Measurements from ENCODE around the gene GHRH. TPM values are rescaled to one million over a fixed set of nuclear protein-coding genes. Genes with fewer than 3 reads are reported as not detected.

Gene GHRH
- polyA plus RNA-seq, 2 of the 4 experiments (the other 2 are of a cell fraction) = not detected

- no peak for FAIRE-seq
- no peaks in the 10 kb centered on the region for H3K9me3 ChIP-seq
- peak overlapping the region in 1 of 2 experiments; percentile 73; a peak in 3 of 6 replicates for H3K27ac ChIP-seq
- CTCF ChIA-PET = interaction anchor here (1.0 to 12.7 kb wide), 11 partner anchors 13 to 250 kb away, joined by 3 to 113 read pairs (median 6); no protein-coding TSS in a partner anchor
- WGBS (ENCODE audit: missing lambda C conversion rate) = 87% methylated on average over 9 of the region's 9 CpGs
- H3K4me3 ChIP-seq = no peak overlapping the region
- POLR2A ChIA-PET = no interaction called here
- no peak for DNase-seq (ENCODE audit: low read depth in 1 of 2, low spot score in 1 of 2)
- H3K4me1 ChIP-seq = peaks cover 10% of the 10 kb centered on the region; the same call in 2 of the 3 replicates
- ATAC-seq = no peak
- H3K4me2 ChIP-seq = no peak overlapping the region
- TF ChIP-seq FOXS1 (CRISPR knock-in tag; IDR thresholded peaks at IDR 0.05) (no peak), MAFK (IDR thresholded peaks at IDR 0.05; ENCODE audit: partially characterized antibody) (peak; percentile 18)
Measured at GRCh38 chr20:37283530-37284195, 22.0 kb upstream of the GHRH start.

GRCh38 chr20:37282556-37282955 is 20.9 kb upstream of the GHRH start:
- Histone ChIP-seq H3K4me2 (no peak overlapping the region), H3K27ac (peak overlapping the region; percentile 20 to 73; a peak in 5 of 6 replicates), H3K4me1 (peaks cover 8% of the 10 kb centered on the region; the same call in 2 of the 3 replicates), H3K4me3 (no peak overlapping the region), H3K9me3 (no peaks in the 10 kb centered on the region)
- ATAC-seq (peak; percentile 83 to 86), DNase-seq (ENCODE audit: low read depth in 1 of 2, low spot score in 1 of 2) (peak in 1 of 2 experiments; percentile 79), FAIRE-seq (no peak)
- TF ChIP-seq CTCF (IDR thresholded peaks at IDR 0.05) = peak; percentile 57
- peak; percentile 73 to 88 for TF ChIP-seq RAD21 (conservative IDR thresholded peaks at IDR 0.05 in 1 of 2, IDR thresholded peaks at IDR 0.05 in 1 of 2)
- TF ChIP-seq CHD4 (IDR thresholded peaks at IDR 0.05; ENCODE audit: borderline replicate concordance) = no peak
- TF ChIP-seq SMC3 (IDR thresholded peaks at IDR 0.05) = peak; percentile 56
- ChIA-PET POLR2A (no interaction called here), CTCF (interaction anchor here (0.8 to 12.7 kb wide), 32 partner anchors 11 to 251 kb away, joined by 3 to 113 read pairs (median 4); partner anchors contain the start of gene BLCAP)
- 62% methylated on average over 6 of the region's 6 CpGs for WGBS (ENCODE audit: missing lambda C conversion rate)

GRCh38 chr20:37280403-37280802 is 18.8 kb upstream of the GHRH start:
- 81% methylated on average over 8 of the region's 8 CpGs for WGBS (ENCODE audit: missing lambda C conversion rate)

More at GRCh38 chr20:37280403-37280802, 18.8 kb upstream of the GHRH start:
- CTCF ChIA-PET = interaction anchor here (0.6 to 12.7 kb wide), 7 partner anchors 8 to 254 kb away, joined by 3 to 104 read pairs (median 6); partner anchors contain the start of gene MANBAL
- DNase-seq (ENCODE audit: low read depth in 1 of 2, low spot score in 1 of 2) (no peak), ATAC-seq (no peak), FAIRE-seq (no peak)
- TF ChIP-seq MAFK (IDR thresholded peaks at IDR 0.05; ENCODE audit: partially characterized antibody) = no peak
- no peak for TF ChIP-seq NR3C1 (IDR thresholded peaks at IDR 0.05)
- TF ChIP-seq USF2 (IDR thresholded peaks at IDR 0.05) = no peak
- TF ChIP-seq RARB (CRISPR knock-in tag; IDR thresholded peaks at IDR 0.05) = no peak
- no peak for TF ChIP-seq NPAS2 (CRISPR knock-in tag; IDR thresholded peaks at IDR 0.05; ENCODE audit: borderline replicate concordance)
- TF ChIP-seq PHF8 (IDR thresholded peaks at IDR 0.05; ENCODE audit: borderline replicate concordance, low read depth) = no peak
- no peak for TF ChIP-seq BHLHE40 (IDR thresholded peaks at IDR 0.05; ENCODE audit: low read depth, low read length)
- no peak for TF ChIP-seq FOXS1 (CRISPR knock-in tag; IDR thresholded peaks at IDR 0.05)
- TF ChIP-seq HOXB5 (CRISPR knock-in tag; IDR thresholded peaks at IDR 0.05) = no peak
- TF ChIP-seq TP53 (CRISPR knock-in tag; IDR thresholded peaks at IDR 0.05) = no peak
- no peak for TF ChIP-seq POLR2AphosphoS2 (conservative IDR thresholded peaks at IDR 0.05; ENCODE audit: low read length)
- TF ChIP-seq HMGXB4 (CRISPR knock-in tag; IDR thresholded peaks at IDR 0.05; ENCODE audit: borderline replicate concordance) = no peak
- no peak overlapping the region for H3K27ac ChIP-seq
- POLR2A ChIA-PET = no interaction called here
- peaks cover 19% of the 10 kb centered on the region for H3K4me1 ChIP-seq
- no peak overlapping the region for H3K4me2 ChIP-seq
- no peaks in the 10 kb centered on the region for H3K9me3 ChIP-seq
- H3K4me3 ChIP-seq = no peak overlapping the region
